ENCODE measurements around the gene SPAST. TPM values are rescaled to one million over a fixed set of nuclear protein-coding genes. Genes with fewer than 3 reads are reported as not detected.
"Not testable (repeated sequence)": the region's sequence is repeated elsewhere in the genome, so short reads cannot be mapped to it uniquely, and the experiment has no call there.

The SPAST gene
- total RNA-seq, 2 experiments from 2014 or later, result 13.5 to 14.1 TPM

GRCh38 chr2:32159678-32160077, 96.3 kb downstream of the SPAST start:
- Mint-ChIP-seq H3K27ac (no peak overlapping the region), H3K4me3 (no peak overlapping the region), H3K36me3 (ENCODE audit: low read depth) (peaks cover 10% of the 10 kb centered on the region), H3K4me1 (ENCODE audit: low read depth) (peaks cover 8% of the 10 kb centered on the region), H3K9me3 (peaks cover 4% of the 10 kb centered on the region), H3K27me3 (no peaks in the 10 kb centered on the region)
- intact Hi-C loops (cut with micrococcal nuclease), result no loop called here
- DNase-seq, result no peak
- ATAC-seq, result no peak
- POLR2A ChIA-PET, result no interaction called here
- TF ChIP-seq CTCF (IDR thresholded peaks at IDR 0.05), result no peak
- CTCF ChIA-PET, result no interaction called here

- CTCF ChIA-PET, result no interaction called here
- DNase-seq, result no peak
- ATAC-seq, result no peak
- Mint-ChIP-seq H3K27me3 (no peaks in the 10 kb centered on the region), H3K27ac (no peak overlapping the region), H3K36me3 (ENCODE audit: low read depth) (peaks cover 10% of the 10 kb centered on the region), H3K9me3 (peaks cover 4% of the 10 kb centered on the region), H3K4me3 (no peak overlapping the region), H3K4me1 (ENCODE audit: low read depth) (peaks cover 10% of the 10 kb centered on the region)
- intact Hi-C loops (cut with micrococcal nuclease), result no loop called here
- POLR2A ChIA-PET, result no interaction called here
- TF ChIP-seq CTCF (IDR thresholded peaks at IDR 0.05), result no peak
Measured at GRCh38 chr2:32161296-32161695, 97.9 kb downstream of the SPAST start.

DNA sequence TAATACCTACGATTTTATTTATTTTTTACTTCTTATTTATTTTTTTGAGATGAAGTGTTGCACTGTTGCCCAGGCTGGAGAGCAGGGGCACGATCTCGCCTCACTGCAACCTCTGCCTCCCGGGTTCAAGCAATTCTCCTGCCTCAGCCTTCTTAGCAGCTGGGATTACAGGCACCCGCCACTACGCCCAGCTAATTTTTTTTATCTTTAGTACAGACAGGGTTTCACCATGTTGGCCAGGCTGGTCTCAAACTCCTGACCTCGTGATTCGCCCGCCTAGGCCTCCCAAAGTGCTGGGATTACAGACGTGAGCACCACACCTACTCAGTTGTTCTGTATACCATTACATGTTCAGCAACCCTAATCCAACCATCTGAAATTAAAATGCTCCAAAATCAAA, 100.9 kb downstream of the SPAST start:
- Mint-ChIP-seq H3K36me3 (ENCODE audit: low read depth) (peaks cover 24% of the 10 kb centered on the region), H3K4me1 (ENCODE audit: low read depth) (peaks cover 30% of the 10 kb centered on the region), H3K4me3 (peak overlapping the region; percentile 100), H3K27ac (peak overlapping the region; percentile 98)
- intact Hi-C loops (cut with micrococcal nuclease); ATAC-seq; H3K27me3 Mint-ChIP-seq; H3K9me3 Mint-ChIP-seq; CTCF ChIA-PET; DNase-seq: not testable (repeated sequence)
- POLR2A ChIA-PET, result interaction anchor here (0.6 kb wide), 1 partner anchor 206 kb away, joined by 3 read pairs; no protein-coding TSS in a partner anchor

GRCh38 chr2:32165027-32165347, 101.6 kb downstream of the SPAST start:
- intact Hi-C loops (cut with micrococcal nuclease); DNase-seq; H3K27me3 Mint-ChIP-seq; CTCF ChIA-PET; H3K9me3 Mint-ChIP-seq: not testable (repeated sequence)
- POLR2A ChIA-PET, result interaction anchor here (0.6 to 1.8 kb wide), 6 partner anchors 10 to 206 kb away, joined by 3 to 6 read pairs (median 4); partner anchors contain the start of genes DPY30 and SPAST
- Mint-ChIP-seq H3K4me1 (ENCODE audit: low read depth) (peaks cover 30% of the 10 kb centered on the region), H3K4me3 (peak overlapping the region; percentile 100), H3K27ac (peak overlapping the region; percentile 98), H3K36me3 (ENCODE audit: low read depth) (peaks cover 20% of the 10 kb centered on the region)
- ATAC-seq, result peak; percentile 22

DNA sequence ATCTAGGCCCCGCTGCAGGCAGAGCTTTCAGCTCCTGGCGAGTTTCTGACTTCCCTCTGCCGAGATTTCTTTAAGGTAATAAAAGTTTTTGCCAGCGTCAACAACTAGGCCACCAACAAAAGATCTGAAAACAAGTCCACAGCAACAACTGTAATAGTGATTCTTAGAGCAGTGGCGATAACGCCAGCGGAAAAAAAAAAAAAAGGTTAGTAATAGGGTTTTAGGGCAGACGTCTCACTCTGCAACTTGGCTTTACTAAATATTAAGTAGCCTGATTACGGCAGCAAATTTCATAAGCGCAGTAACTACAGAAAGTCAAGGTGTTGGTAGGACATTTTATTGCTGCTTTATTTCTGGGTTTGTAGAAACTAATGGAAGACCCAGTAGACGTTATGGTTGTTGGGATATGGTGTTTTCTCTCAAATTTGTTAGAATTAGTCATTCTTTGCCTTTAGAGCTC, 102.8 kb downstream of the SPAST start:
- Mint-ChIP-seq H3K36me3 (ENCODE audit: low read depth) (peaks cover 23% of the 10 kb centered on the region), H3K4me1 (ENCODE audit: low read depth) (peaks cover 33% of the 10 kb centered on the region), H3K4me3 (peak overlapping the region; percentile 100), H3K27ac (peak overlapping the region; percentile 98), H3K9me3 (no peaks in the 10 kb centered on the region), H3K27me3 (no peaks in the 10 kb centered on the region)
- CTCF ChIA-PET, result interaction anchor here (1.0 kb wide), 1 partner anchor 279 kb away, joined by 4 read pairs; no protein-coding TSS in a partner anchor
- peak; percentile 1 for ATAC-seq
- DNase-seq, result no peak
- intact Hi-C loops (cut with micrococcal nuclease), result no loop called here
- POLR2A ChIA-PET, result interaction anchor here (0.6 to 1.8 kb wide), 10 partner anchors 9 to 162 kb away, joined by 3 to 6 read pairs (median 4); partner anchors contain the start of genes DPY30, SPAST and YIPF4
- no peak for TF ChIP-seq CTCF (IDR thresholded peaks at IDR 0.05)

GRCh38 chr2:32168513-32168912, 105.2 kb downstream of the SPAST start:
- H3K9me3 Mint-ChIP-seq, result no peaks in the 10 kb centered on the region
- H3K4me3 Mint-ChIP-seq, result no peak overlapping the region
- H3K27ac Mint-ChIP-seq, result peak overlapping the region; percentile 51
- DNase-seq (no peak), ATAC-seq (no peak)
- peaks cover 41% of the 10 kb centered on the region for H3K4me1 Mint-ChIP-seq (ENCODE audit: low read depth)
- intact Hi-C loops (cut with micrococcal nuclease), result no loop called here
- ChIA-PET CTCF (no interaction called here), POLR2A (no interaction called here)
- peaks cover 42% of the 10 kb centered on the region for H3K36me3 Mint-ChIP-seq (ENCODE audit: low read depth)
- H3K27me3 Mint-ChIP-seq, result no peaks in the 10 kb centered on the region
- TF ChIP-seq CTCF (IDR thresholded peaks at IDR 0.05), result no peak
